HFFc6 (cell line): ENCODE data around the gene UBE2R2. TPM values are rescaled to one million over a fixed set of nuclear protein-coding genes. Genes with fewer than 3 reads are reported as not detected.
"Not testable (repeated sequence)": the region's sequence is repeated elsewhere in the genome, so short reads cannot be mapped to it uniquely, and the experiment has no call there.

Source experiments
- DNase-seq: peaks from one replicate; pipeline ENCODE4 v3.0.0-alpha.2; 2018
- H3K27ac Mint-ChIP-seq: 2 replicates; pipeline ENCODE4 v1.8.0; 2020; ENCODE audit warnings: mild to moderate bottlenecking, mixed read lengths
- H3K27me3 Mint-ChIP-seq: 2 replicates; pipeline ENCODE4 v1.8.0; 2021; ENCODE audit warnings: mild to moderate bottlenecking, moderate library complexity, mixed read lengths; ENCODE audit not compliant: insufficient read depth
- H3K36me3 Mint-ChIP-seq: 2 replicates; pipeline ENCODE4 v1.8.0; 2021; ENCODE audit warnings: low read depth, mixed read lengths
- H3K4me1 Mint-ChIP-seq: 2 replicates; pipeline ENCODE4 v1.8.0; 2020; ENCODE audit warnings: low read depth, mixed read lengths
- H3K4me3 Mint-ChIP-seq: 2 replicates; pipeline ENCODE4 v1.8.0; 2020; ENCODE audit warnings: mild to moderate bottlenecking, moderate library complexity, mixed read lengths
- H3K9me3 Mint-ChIP-seq: 2 replicates; pipeline ENCODE4 v1.8.0; 2020; ENCODE audit warnings: mild to moderate bottlenecking, mixed read lengths
- total RNA-seq, 6 experiments: library from RNA; stranded (reverse); fragmentation: NEBNext Ultra II Directional; extraction: Animal tissue kit (Norgen Biotek cat#: 25700); gene quantifications; 2 replicates in 1 of 6; 3 replicates in 5 of 6; pipeline ENCODE4 v1.2.3, GENCODE V29; 2021
- TF ChIP-seq, protein P1 (sequence below): fragments of 200-600 bp; sonication (generic); IDR thresholded peaks from 2 replicates; pipeline ENCODE4 v1.5.0; 2021; ENCODE audit warnings: antibody characterized with exemption, mild to moderate bottlenecking

UBE2R2 gene
- total RNA-seq, 6 experiments from 2014 or later = 39.7 to 49.3 (median 46.6) TPM

DNA sequence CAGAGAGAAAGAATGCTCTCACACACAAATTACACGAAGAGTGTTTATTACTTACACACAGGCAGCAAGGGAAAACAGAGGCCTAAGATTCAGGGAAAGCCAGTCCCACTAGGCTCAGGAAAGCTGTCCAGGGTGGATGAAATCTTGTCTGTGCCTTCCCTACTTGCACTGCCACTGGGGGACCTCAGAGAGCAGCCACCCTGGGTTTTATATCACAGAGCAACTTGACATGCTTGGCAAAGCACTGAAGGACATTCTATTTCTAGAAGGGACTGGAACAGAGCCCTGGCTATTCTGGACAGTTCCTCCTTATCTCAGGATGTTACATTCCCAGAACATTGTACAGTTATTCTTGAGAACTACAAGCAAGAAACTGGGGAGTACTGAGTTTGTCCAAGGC, 29.1 kb upstream of the UBE2R2 start:
- Mint-ChIP-seq H3K36me3 (no peaks in the 10 kb centered on the region), H3K4me3 (no peak overlapping the region), H3K27me3 (peaks cover 3% of the 10 kb centered on the region; the same call in 1 of the 2 replicates), H3K9me3 (no peaks in the 10 kb centered on the region), H3K4me1 (peaks cover 27% of the 10 kb centered on the region), H3K27ac (no peak overlapping the region)
- TF ChIP-seq, protein P1, sequence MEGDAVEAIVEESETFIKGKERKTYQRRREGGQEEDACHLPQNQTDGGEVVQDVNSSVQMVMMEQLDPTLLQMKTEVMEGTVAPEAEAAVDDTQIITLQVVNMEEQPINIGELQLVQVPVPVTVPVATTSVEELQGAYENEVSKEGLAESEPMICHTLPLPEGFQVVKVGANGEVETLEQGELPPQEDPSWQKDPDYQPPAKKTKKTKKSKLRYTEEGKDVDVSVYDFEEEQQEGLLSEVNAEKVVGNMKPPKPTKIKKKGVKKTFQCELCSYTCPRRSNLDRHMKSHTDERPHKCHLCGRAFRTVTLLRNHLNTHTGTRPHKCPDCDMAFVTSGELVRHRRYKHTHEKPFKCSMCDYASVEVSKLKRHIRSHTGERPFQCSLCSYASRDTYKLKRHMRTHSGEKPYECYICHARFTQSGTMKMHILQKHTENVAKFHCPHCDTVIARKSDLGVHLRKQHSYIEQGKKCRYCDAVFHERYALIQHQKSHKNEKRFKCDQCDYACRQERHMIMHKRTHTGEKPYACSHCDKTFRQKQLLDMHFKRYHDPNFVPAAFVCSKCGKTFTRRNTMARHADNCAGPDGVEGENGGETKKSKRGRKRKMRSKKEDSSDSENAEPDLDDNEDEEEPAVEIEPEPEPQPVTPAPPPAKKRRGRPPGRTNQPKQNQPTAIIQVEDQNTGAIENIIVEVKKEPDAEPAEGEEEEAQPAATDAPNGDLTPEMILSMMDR = 0 out of 2 replicates have a peak, but pooled peaks have one; percentile 13
- no peak for DNase-seq

DNA sequence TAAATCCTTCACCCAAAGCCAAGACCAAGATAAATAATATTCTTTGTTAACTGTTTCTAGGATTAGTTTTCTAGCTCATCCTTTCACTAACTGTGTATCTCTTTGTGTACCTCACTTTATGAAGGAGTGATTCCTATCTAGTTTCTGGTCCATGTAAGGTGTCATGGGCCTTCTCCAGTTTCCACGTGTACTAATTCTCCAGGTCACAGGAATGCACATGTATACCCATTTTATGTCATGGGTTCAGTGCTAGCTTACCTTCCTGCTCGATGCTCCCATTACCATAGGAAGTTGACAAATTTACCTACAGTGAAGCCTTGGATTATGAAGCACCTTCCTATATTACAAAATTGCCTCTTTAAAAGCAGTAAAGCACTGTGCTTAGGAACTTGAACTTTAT, 27.5 kb upstream of the UBE2R2 start:
- H3K27me3 Mint-ChIP-seq, DNase-seq, H3K9me3 Mint-ChIP-seq, H3K27ac Mint-ChIP-seq, H3K36me3 Mint-ChIP-seq, H3K4me3 Mint-ChIP-seq: not testable (repeated sequence)
- peaks cover 21% of the 10 kb centered on the region for H3K4me1 Mint-ChIP-seq

DNA sequence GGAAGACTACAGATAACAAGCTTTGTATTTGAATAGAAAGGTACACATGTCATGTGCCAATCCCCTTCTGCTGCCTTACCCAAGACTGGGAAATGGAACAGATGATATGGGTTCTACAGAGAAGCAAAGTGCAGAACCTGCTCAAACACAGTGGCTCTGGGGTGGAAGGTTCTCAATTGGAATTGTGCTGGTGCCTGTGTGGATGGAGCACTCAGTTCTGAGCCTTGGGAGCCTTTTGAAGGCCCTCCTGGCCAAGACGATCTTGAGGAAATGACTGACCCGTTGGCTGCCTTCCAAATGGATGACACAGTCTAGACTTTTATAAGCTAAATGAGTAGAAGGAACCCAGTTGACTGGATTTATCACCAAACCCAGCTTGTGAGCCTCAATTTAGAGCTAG, 25.8 kb upstream of the UBE2R2 start:
- H3K4me3 Mint-ChIP-seq = no peak overlapping the region
- TF ChIP-seq, protein P1 = no peak
- DNase-seq = peak; percentile 70
- peaks cover 4% of the 10 kb centered on the region for H3K36me3 Mint-ChIP-seq
- peaks cover 21% of the 10 kb centered on the region for H3K4me1 Mint-ChIP-seq
- H3K27me3 Mint-ChIP-seq = peaks cover 3% of the 10 kb centered on the region
- no peaks in the 10 kb centered on the region for H3K9me3 Mint-ChIP-seq
- H3K27ac Mint-ChIP-seq = peak overlapping the region; percentile 55

DNA sequence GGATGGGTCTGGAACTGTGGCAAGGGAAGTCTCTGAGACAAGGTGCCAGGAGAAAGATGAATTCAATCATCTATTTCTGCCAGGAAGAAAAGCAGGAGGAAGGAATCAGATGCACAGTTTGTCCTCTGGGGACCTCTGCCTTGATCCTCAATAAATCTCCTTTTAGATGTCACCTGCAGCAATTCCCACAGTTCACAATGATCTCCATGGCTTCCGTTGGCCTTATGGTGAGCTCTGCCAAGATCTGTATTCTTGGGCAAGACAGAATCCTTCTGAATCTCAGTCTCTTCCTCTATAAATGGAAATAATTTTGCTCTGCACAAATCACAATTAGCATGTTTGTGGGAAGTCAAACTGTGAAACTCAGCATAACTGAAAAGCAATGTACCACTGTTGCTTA, 23.5 kb upstream of the UBE2R2 start:
- not testable (repeated sequence) for DNase-seq, H3K27ac Mint-ChIP-seq, H3K4me3 Mint-ChIP-seq, H3K27me3 Mint-ChIP-seq, H3K9me3 Mint-ChIP-seq, H3K36me3 Mint-ChIP-seq
- peaks cover 21% of the 10 kb centered on the region for H3K4me1 Mint-ChIP-seq

DNA sequence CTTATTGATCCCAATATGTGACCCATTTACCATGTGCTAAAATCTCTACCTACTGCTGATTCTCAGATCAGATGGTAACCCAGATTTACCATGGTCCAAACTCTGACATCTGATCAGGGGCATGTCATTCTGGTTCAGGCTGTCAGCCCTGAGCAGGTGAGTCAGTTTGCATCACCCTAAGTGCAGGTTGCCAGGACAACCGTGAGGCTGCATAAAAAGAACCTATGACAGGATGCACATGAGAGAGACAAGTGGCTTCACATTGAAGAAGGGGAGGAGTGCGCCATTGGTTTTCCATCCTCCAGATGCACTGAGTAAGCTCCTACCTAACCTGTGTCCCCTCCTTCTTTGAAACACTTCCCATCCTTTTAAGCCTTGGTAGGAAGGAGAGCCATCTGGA, 22.4 kb upstream of the UBE2R2 start:
- peaks cover 9% of the 10 kb centered on the region for H3K36me3 Mint-ChIP-seq
- TF ChIP-seq, protein P1 = no peak
- no peak overlapping the region for H3K27ac Mint-ChIP-seq
- DNase-seq = no peak
- H3K9me3 Mint-ChIP-seq = no peaks in the 10 kb centered on the region
- H3K4me3 Mint-ChIP-seq = no peak overlapping the region
- peaks cover 9% of the 10 kb centered on the region for H3K27me3 Mint-ChIP-seq
- H3K4me1 Mint-ChIP-seq = peaks cover 21% of the 10 kb centered on the region

DNA sequence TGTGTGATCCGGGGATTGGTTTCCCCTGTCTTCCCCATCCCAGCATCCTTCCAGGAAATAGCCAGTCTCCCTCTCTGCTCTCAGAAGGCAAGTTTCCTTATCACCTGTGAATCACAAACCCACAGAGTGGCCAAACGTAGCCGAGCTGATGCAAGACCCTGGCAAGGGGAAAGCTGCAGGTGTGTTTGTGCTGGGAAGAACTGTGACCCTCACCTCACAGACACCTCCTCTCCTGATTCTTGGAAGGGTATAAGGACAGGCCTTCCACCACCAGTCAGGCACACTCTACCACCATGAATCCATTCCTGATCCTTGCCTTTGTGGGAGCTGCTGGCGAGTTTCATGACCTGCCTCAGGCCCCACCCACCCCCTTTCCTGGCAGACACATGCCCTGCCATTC, 21.7 kb upstream of the UBE2R2 start, which contains the start of gene PRSS3:
PRSS3 (plus strand) TSS at position 281 of the 400 bp plus-strand sequence; CDS start at position 294, 13 bp downstream.
- Mint-ChIP-seq H3K36me3 (peaks cover 9% of the 10 kb centered on the region), H3K27me3 (peaks cover 12% of the 10 kb centered on the region), H3K27ac (no peak within 1 kb of the TSS), H3K9me3 (no peaks in the 10 kb centered on the region), H3K4me3 (no peak within 1 kb of the TSS), H3K4me1 (peaks cover 21% of the 10 kb centered on the region)
- TF ChIP-seq, protein P1 = no peak
- DNase-seq = no peak

DNA sequence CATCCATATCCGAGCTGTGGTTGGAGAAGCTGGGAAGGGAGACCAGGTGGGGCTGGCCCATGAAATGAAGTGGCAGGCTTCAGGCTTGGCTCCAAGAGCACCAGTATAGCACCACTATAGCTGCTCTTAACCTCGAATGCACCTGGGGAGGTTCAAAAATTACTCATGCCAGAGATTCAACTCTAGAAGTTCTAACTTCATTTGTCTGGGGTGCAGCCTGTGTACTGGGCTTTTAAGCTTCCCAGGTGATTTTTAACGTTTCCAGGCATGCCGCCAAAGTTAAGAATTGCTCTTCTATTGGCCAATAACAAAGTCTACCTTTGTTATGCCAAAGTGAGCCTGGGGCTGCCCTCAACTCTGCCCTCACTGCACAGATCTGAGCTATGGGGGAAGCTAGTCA, 21.1 kb upstream of the UBE2R2 start:
- DNase-seq = no peak
- H3K27ac Mint-ChIP-seq = no peak overlapping the region
- H3K27me3 Mint-ChIP-seq = peaks cover 14% of the 10 kb centered on the region
- peaks cover 20% of the 10 kb centered on the region for H3K4me1 Mint-ChIP-seq
- TF ChIP-seq, protein P1 = no peak
- H3K36me3 Mint-ChIP-seq = peaks cover 9% of the 10 kb centered on the region
- H3K9me3 Mint-ChIP-seq = no peaks in the 10 kb centered on the region
- H3K4me3 Mint-ChIP-seq = no peak overlapping the region

DNA sequence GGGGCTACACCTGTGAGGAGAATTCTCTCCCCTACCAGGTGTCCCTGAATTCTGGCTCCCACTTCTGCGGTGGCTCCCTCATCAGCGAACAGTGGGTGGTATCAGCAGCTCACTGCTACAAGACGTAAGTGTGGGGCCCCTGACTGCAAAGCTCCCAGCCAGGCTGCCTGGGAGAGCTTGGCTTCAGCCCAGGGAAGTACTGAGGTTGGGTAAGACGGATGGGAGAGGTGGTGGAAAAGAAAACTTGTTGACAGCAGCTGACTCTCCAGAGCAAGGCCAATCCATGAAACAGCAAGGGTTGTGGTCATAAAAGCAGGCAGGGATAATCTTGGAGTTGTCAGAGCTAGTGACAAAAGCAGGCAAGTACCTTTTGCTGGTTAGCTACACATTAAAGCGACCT, 20.3 kb upstream of the UBE2R2 start:
- Mint-ChIP-seq H3K4me1 (peaks cover 13% of the 10 kb centered on the region), H3K27me3 (peaks cover 14% of the 10 kb centered on the region)
- DNase-seq, H3K9me3 Mint-ChIP-seq, H3K27ac Mint-ChIP-seq, H3K36me3 Mint-ChIP-seq, H3K4me3 Mint-ChIP-seq: not testable (repeated sequence)
